Measurements from ENCODE around the gene GDPD5.
A peak's percentile ranks its signal among the peaks of the same experiment; 100 is the strongest.

GDPD5 gene

GRCh38 chr11:75527938-75528735 lies 2.4 kb upstream of the GDPD5 start:
- Histone ChIP-seq H3K36me3 (ENCODE audit: insufficient read depth) (no peaks in the 10 kb centered on the region), H3K4me1 (ENCODE audit: low read depth, poor library complexity, severe bottlenecking) (peaks cover 24% of the 10 kb centered on the region), H3K4me2 (no peak overlapping the region), H3K4me3 (IDR thresholded peaks at IDR 0.05; ENCODE audit: insufficient read depth, low read depth, low read length) (no peak overlapping the region), H3K9ac (no peak overlapping the region), H3K27me3 (ENCODE audit: insufficient read depth, low read depth) (peaks cover 9% of the 10 kb centered on the region; the same call in 1 of the 2 replicates), H3K79me2 (ENCODE audit: insufficient read depth, low read depth) (no peaks in the 10 kb centered on the region), H2AFZ (ENCODE audit: low read depth) (no peak overlapping the region), H3K27ac (no peak overlapping the region), H4K20me1 (ENCODE audit: insufficient read depth) (no peaks in the 10 kb centered on the region)
- no peak for TF ChIP-seq CTCF (conservative IDR thresholded peaks at IDR 0.05; ENCODE audit: low read depth, low read length)

- H3K27me3 ChIP-seq (ENCODE audit: insufficient read depth, low read depth), result peaks cover 9% of the 10 kb centered on the region; the same call in 1 of the 2 replicates
- peaks cover 32% of the 10 kb centered on the region for H3K4me1 ChIP-seq (ENCODE audit: low read depth, poor library complexity, severe bottlenecking)
- H3K9ac ChIP-seq, result no peak overlapping the region
- no peaks in the 10 kb centered on the region for H3K36me3 ChIP-seq (ENCODE audit: insufficient read depth)
- H3K4me3 ChIP-seq (IDR thresholded peaks at IDR 0.05; ENCODE audit: insufficient read depth, low read depth, low read length), result no peak overlapping the region
- H2AFZ ChIP-seq (ENCODE audit: low read depth), result no peak overlapping the region
- H3K4me2 ChIP-seq, result no peak overlapping the region
- H3K27ac ChIP-seq, result no peak overlapping the region
- H4K20me1 ChIP-seq (ENCODE audit: insufficient read depth), result no peaks in the 10 kb centered on the region
- TF ChIP-seq CTCF (conservative IDR thresholded peaks at IDR 0.05; ENCODE audit: low read depth, low read length), result no peak
- no peaks in the 10 kb centered on the region for H3K79me2 ChIP-seq (ENCODE audit: insufficient read depth, low read depth)
Observed at GRCh38 chr11:75527130-75527529, 1.4 kb upstream of the GDPD5 start.

GRCh38 chr11:75526192-75526541 lies 426 bp upstream of the GDPD5 start:
- peaks cover 9% of the 10 kb centered on the region; the same call in 1 of the 2 replicates for H3K27me3 ChIP-seq (ENCODE audit: insufficient read depth, low read depth)
- no peak for TF ChIP-seq CTCF (conservative IDR thresholded peaks at IDR 0.05; ENCODE audit: low read depth, low read length)
- peak overlapping the region; percentile 44; the same call in 1 of the 2 replicates for H3K9ac ChIP-seq
- no peaks in the 10 kb centered on the region for H3K79me2 ChIP-seq (ENCODE audit: insufficient read depth, low read depth)
- no peak overlapping the region for H3K27ac ChIP-seq
- H3K36me3 ChIP-seq (ENCODE audit: insufficient read depth), result no peaks in the 10 kb centered on the region
- peak overlapping the region; percentile 61 for H2AFZ ChIP-seq (ENCODE audit: low read depth)
- H3K4me3 ChIP-seq (IDR thresholded peaks at IDR 0.05; ENCODE audit: insufficient read depth, low read depth, low read length), result no peak overlapping the region
- H4K20me1 ChIP-seq (ENCODE audit: insufficient read depth), result no peaks in the 10 kb centered on the region
- H3K4me1 ChIP-seq (ENCODE audit: low read depth, poor library complexity, severe bottlenecking), result peaks cover 30% of the 10 kb centered on the region
- peak overlapping the region; percentile 61 for H3K4me2 ChIP-seq

- no peak overlapping the region for H3K4me3 ChIP-seq (IDR thresholded peaks at IDR 0.05; ENCODE audit: insufficient read depth, low read depth, low read length)
- TF ChIP-seq CTCF (conservative IDR thresholded peaks at IDR 0.05; ENCODE audit: low read depth, low read length), result no peak
- H3K27ac ChIP-seq, result no peak overlapping the region
- no peaks in the 10 kb centered on the region for H4K20me1 ChIP-seq (ENCODE audit: insufficient read depth)
- peak overlapping the region; percentile 76; the same call in 1 of the 2 replicates for H3K4me2 ChIP-seq
- peaks cover 30% of the 10 kb centered on the region for H3K4me1 ChIP-seq (ENCODE audit: low read depth, poor library complexity, severe bottlenecking)
- H3K36me3 ChIP-seq (ENCODE audit: insufficient read depth), result no peaks in the 10 kb centered on the region
- no peaks in the 10 kb centered on the region for H3K79me2 ChIP-seq (ENCODE audit: insufficient read depth, low read depth)
- peaks cover 9% of the 10 kb centered on the region; the same call in 1 of the 2 replicates for H3K27me3 ChIP-seq (ENCODE audit: insufficient read depth, low read depth)
- H2AFZ ChIP-seq (ENCODE audit: low read depth), result peak overlapping the region; percentile 61
- no peak overlapping the region for H3K9ac ChIP-seq
Observed at GRCh38 chr11:75524665-75525432, 892 bp downstream of the GDPD5 start.

All from KMS-11 (cell line).